HG03571 (cell line): Measurements from ENCODE around the gene ZNRF2.
"Not testable (repeated sequence)": the region's sequence is repeated elsewhere in the genome, so short reads cannot be mapped to it uniquely, and the experiment has no call there.

Experiments
- ATAC-seq: cut with Tn5 transposase; IDR thresholded peaks from one replicate; pipeline ENCODE4 v1.9.1; 2021; ENCODE audit not compliant: unreplicated experiment

ZNRF2 gene

GRCh38 chr7:30260246-30260768 lies 24.1 kb upstream of the ZNRF2 start:
- no peak for ATAC-seq

GRCh38 chr7:30263090-30263710 lies 21.2 kb upstream of the ZNRF2 start:
- no peak for ATAC-seq

DNA sequence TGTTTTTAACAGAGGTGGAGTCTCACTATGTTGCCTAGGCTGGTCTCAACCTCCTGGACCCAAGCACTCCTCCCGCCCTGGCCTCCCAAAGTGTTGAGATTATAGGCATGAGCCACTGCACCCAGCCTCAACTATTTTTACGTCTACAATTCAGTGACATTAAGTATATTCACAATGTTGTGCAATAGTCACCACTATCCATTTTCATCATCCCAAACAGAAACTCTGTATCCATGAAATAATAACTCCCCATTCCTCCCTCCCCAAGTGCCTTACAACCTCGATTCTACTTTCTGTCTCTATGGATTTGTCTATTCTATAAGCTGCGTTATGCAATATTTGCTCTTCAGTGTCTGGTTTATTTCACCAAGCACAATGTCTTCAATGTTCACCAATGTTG lies 20.3 kb upstream of the ZNRF2 start:
- no peak for ATAC-seq

DNA sequence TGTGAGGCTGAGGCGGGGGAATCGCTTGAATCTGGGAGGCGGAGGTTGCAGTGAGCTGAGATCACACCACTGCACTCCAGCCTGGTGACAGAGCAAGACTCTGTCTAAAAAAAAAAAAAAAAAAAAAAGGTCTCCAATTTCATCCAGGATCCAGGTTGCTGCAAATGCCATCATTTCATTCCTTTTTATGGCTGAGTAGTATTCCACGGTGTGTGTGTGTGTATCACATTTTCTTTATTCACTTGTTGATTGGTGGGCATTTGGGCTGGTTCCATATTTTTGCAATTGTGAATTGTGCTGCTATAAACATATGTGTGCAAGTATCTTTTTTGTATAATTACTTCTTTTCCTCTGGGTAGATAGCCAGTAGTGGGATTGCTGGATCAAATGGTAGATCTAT lies 19.2 kb upstream of the ZNRF2 start:
- not testable (repeated sequence) for ATAC-seq

GRCh38 chr7:30266686-30267085 lies 17.7 kb upstream of the ZNRF2 start:
- no peak for ATAC-seq

- ATAC-seq = no peak
Measured at GRCh38 chr7:30268586-30268985, 15.8 kb upstream of the ZNRF2 start.

GRCh38 chr7:30269490-30269889 lies 14.9 kb upstream of the ZNRF2 start:
- no peak for ATAC-seq

DNA sequence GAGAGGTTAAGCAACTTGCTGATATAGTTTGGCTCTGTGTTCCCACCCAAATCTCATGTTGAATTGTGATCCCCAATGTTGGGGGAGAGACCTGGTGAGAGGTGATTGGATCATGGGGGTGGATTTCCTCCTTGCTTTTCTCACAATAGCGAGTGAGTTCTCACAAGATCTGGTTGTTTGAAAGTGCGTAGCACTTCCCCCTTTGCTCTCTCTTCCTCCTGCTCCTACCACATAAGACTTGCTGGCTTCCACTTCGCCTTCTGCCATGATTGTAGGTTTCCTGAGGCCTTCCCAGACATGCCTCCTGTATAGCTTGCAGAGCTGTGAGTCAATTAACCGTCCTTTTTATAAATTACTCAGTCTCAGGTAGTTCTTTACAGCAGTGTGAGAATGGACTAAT lies 13.5 kb upstream of the ZNRF2 start:
- ATAC-seq = no peak

DNA sequence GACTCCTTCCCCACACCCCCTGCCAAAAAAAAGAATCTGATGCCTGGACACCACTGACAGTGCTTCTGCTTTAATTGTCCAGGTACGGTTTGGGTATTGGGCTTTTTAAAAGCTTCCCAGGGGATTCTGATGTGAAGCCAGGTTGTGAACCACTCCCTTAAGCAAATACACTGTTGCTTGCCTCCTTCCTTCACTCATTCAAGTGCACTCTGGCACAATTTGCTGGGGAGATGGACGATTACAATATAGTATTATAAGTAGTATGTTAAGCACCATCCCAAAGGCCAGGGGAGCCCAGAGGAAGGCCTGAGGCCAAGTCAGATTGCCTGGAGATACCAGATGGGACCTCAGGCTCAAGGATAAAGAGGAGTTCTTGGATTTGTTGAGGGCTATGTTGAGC lies 12.3 kb upstream of the ZNRF2 start:
- ATAC-seq = no peak

- no peak for ATAC-seq
Measured at GRCh38 chr7:30273552-30273951, 10.8 kb upstream of the ZNRF2 start.

DNA sequence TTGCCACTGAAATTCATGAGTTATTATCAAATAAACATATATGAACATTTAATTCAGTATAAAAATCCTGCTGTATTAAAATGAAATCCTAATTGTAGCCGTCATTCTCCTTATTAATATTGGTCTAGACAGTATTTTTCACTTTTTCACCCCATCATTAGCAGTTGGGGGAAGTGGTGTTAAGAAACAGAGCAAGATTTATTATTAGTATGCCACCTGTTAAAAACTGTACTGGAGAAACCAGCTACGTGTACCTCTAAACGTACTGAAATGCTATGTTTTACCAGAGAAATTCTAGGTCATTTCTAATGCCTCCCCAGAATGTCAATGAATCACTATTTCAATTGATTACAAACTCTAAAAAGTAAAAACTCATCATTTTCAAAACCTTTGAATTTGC lies 9.8 kb upstream of the ZNRF2 start:
- no peak for ATAC-seq

- ATAC-seq = peak; percentile 63
Measured at GRCh38 chr7:30276203-30276900, 8.0 kb upstream of the ZNRF2 start.

DNA sequence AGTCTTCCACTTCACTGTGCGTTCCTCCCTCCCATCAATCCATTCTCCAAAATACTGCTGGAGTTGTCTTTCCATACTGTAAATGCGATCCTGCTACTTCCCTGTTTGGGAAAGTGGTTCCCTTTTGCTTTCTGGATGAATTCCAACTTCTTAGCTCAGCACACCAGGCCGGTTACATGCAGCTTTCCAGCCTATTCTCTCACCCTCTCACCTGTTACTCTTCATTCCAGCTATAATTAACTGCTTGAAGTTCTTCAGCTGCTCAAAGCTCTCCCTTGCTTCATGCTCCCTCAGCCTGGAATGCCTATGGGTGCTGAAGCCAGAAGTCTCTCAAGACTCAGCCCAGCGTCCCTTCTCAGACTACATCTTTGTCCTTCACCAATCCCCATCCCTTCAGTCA lies 6.0 kb upstream of the ZNRF2 start:
- no peak for ATAC-seq

GRCh38 chr7:30278849-30279652 lies 5.3 kb upstream of the ZNRF2 start:
- ATAC-seq = no peak

DNA sequence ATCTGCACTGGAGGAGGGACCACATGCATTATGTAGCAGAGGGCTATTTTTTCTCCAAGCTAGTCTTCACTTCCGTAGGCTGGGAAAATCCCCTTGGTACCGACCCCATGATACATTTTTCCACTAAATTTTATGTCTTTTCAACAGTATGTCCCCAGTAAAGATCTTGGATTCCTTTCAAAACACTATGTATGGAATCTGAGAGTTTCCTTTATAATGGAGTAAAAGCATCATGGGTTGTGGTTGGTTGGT lies 4.8 kb upstream of the ZNRF2 start:
- ATAC-seq = no peak

DNA sequence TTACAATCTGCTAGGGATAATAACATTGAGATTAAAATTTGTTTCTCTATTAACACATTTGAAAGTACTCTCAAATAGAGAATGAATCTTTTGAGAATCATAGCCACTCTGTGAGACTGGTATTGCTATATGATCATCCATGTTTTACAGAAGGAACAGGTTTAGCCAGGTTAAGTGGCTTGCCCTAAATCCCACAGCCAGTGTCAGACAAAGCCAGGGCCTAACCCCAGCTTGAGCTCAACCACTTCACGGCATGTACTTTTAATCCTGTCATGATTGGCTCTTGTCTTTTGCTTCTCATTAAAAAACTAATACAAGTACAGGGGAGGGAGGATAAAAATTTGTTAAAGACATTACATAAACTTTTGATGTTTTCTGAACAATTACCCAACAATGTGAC lies 3.8 kb upstream of the ZNRF2 start:
- no peak for ATAC-seq

GRCh38 chr7:30281263-30281662 lies 3.1 kb upstream of the ZNRF2 start:
- no peak for ATAC-seq

DNA sequence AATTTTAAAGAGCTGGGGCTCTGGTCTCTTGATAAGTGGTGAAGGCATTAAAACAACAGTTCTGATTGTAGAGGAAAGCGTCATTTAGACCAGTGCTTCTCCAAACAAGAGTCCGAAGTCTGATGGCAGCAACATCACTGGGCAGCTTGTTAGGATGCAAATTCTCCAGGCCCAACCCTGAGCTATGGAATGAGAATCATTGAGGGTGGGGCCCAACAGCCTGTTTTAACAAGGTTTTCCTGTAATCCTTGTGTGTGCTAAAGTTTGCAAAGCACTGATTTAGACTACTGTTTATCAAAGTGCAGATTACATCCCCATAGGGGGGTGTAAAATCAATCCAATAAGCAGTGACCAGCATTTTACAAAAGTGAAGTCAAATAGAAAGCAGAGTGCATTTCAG lies 2.6 kb upstream of the ZNRF2 start:
- no peak for ATAC-seq

DNA sequence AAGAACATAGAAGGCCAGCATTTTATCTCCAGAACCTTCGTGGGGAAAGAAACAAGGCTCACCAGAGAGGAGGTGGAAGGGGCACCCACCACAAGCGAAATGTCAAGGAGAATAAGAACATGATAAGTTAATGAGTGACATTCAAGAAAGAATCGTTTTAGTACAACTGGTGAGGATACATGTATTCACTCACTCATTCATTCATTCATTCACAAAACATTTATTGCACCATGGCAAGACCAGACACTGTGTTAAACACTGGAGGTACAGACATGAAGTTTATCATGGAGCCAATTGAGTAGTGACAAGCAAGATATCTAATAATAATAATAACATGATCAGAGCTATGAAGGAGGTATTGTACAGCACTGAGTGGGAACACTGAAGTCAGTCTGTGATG lies 1.7 kb upstream of the ZNRF2 start:
- no peak for ATAC-seq

GRCh38 chr7:30285067-30285535 lies 704 bp downstream of the ZNRF2 start:
- peak; percentile 14 for ATAC-seq

DNA sequence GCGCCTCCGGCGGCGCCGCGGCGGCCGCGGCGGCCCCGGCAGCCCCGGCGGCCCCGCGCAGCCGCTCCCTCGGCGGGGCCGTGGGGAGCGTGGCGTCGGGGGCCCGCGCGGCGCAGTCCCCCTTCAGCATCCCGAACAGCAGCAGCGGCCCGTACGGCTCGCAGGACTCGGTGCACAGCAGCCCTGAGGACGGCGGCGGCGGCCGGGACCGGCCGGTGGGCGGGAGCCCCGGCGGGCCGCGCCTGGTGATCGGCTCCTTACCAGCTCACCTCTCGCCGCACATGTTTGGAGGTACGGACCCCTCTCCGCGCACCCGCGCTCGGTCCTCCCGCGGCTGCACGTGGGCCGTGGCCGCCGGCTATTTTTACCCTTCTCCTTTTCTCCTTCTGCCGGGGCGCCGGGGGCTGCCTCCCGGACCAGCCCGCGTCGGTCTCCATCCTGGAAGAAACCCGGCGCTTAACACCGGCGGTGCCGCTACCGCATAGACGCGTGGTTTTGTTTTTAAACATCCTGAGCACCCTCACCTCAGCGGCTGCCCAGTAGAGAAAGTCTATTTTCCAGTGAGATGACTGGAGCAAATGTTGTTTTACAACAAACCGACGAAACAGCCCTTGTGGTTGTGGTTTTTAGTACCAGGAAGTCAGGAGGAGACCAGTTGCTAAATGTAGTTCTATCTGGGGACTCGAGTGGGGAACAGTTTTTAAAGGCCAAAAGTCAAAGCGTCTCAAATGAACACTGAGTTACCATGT lies 1.3 kb downstream of the ZNRF2 start:
- peak; percentile 3 for ATAC-seq
